Inflammatory macrophage treated with lipopolysaccharide for 4 hours (primary cell): ENCODE measurements around the gene ETV3.

ENCODE experiments used
- DNase-seq: peaks from one replicate; pipeline ENCODE4 v3.0.0-alpha.2; 2020

ETV3 gene

GRCh38 chr1:157158967-157159366, 20.8 kb upstream of the ETV3 start:
- no peak for DNase-seq

DNA sequence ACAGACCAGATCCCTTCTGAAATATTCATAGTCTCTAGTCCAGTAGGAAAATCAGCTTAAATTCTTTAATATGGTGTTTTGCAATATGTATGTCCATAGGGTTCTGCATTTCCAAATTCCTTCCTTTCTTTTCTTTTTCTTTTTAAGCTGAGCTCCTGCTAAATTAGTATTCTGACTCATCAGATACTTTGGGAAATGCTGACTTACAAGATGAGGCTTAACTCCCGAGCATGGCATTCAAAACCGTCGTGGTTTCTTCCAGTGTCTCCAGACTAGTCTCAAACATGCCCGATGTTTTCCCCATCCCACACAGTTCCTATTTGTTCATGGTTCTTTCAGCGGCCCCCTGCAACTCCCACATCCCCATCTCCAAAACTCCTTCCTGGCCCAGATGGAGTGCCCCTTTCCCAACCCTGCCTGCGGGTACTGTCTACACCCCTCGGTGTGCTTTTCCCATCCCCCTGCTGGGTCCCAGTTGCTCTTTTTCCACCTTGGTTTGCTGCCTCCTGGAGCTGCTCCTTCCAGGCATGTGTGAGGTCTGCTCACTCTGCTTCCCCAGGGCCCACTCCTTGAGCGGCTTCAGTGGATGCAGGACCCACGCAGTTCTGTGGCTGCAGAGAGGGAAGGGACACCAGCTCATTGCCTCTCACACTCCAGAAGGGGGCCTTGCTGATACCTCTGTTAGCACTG, 19.5 kb upstream of the ETV3 start:
- DNase-seq, result peak; percentile 22

DNA sequence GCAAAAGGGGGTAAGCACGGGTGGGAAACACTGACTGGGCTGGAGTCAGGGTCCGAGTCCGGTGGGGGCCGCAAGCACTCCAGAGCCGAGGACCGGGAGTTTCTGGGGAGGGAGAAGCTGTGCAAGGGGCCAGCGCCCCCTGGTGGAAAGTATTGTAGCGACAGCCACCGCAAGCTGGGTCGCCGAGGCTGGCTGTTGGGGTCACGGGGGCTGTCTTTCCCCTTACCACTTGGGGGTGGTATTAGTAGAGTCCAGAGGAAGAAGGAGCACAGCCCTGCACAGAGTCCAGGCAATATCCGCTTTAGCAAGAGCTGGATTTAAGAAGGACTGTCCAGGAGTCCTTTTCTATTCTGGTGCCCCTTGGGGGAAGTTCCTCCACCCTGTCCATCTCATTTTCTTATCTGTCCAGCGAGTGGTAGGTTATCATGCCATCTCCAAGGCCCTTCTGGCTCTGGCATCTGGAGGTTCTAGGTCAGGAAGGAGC, 17.9 kb upstream of the ETV3 start:
- DNase-seq, result peak; percentile 65

GRCh38 chr1:157155658-157156057, 17.5 kb upstream of the ETV3 start:
- no peak for DNase-seq

DNA sequence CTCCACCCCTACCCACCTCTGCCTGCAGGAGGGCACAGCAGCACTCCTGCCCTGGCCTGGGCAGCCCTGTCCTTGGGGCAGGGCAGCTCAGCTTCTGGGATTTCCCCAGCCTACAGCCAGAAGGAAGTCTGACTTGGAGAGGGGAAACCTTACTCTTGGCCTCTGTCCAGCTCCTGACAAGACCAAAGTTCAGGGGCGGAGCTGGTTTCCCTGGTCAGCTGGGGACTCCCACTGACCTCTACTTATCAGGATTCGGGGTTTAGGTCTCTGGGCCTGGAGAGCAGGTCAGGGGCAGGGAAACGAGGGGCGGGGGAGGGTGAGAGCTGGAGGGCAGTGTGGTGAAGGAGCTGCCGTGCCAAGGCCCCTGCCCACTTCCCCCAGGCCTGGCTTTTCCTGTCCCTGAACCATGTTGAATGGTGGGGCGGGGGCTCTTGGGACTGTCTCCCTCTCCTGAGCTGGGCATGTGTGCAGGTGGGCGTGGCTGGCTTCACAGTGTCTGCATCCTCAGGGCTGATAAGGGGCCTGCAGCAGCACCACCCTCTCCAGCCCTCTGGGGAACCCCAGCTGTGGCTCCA, 16.8 kb upstream of the ETV3 start:
- peak; percentile 93 for DNase-seq

DNA sequence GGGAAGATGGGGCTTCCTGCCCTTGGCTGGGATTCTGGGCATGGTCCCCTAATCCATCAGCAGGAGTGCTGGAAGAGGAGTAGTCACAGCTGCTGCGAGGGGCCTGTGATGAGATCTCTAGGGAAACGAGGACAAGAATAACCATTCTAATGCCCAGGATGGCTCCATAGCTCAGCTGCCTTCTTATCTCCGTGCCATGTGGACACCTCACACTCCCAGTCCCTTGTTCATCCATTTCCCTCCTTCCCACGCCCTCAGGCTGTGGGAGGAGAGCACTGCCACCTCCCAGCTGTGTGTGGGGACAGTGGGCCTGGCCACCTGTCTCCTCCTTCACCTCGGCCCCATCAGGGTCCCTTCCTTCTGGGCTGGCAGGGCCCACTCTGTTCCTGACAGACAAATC, 16.1 kb upstream of the ETV3 start:
- DNase-seq, result no peak

DNA sequence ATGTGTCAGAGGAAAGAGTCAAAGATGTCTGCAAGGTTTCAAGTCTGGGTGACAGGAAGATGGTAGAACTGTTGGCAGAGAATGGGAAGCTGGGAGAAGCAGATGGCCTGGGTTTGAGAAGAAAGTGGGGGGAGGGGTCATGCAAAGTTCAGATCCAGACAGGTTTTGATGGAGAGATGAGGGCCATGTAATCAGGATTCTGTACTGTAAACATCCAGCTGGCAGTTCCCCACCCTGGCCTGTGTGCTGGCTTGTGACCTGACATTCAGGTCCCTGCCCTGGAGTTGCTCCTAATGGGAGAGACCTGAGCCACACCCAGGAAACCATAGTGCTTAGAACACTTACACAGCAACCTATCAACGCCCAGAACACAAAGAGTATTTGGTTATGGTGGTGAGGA, 15.6 kb upstream of the ETV3 start:
- no peak for DNase-seq

DNA sequence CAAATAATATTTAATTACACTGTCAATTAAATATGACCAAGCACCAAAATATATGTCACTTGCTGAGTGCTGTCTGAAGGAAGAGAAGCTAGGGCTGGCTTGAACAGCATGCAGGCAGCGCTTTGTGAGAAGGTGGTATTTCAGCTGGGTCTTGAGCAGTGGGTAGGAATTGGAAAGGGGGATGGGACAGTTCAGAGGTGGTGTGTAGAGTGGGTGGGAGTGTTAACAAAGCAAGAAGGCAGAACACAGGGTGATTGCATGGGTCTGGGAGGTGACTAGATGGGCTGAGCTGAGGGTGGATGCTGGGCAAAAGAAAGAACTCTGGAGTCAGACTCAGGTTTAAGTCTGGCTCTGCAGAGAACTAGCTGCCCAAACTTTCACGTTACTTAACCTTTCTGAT, 14.3 kb upstream of the ETV3 start:
- no peak for DNase-seq

DNA sequence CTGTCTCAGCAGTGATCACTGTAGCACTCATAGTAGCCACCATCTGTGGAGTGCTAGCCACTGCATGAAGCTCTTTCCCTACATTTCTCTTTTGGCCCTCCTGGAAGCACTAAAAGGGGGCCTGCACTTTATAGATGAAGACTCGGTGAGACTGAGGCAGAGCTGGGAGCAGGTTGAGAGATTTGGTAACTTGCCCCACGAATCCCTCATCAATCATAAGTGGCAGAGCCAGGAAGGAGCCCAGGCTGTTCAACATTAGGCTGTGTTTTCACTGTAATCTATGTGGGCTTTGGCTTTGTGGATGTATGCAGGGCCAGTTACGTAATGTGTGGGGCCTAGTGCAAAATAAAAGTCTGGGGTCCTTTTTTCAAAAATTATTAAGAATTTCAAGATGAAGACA, 13.3 kb upstream of the ETV3 start:
- no peak for DNase-seq

- DNase-seq, result no peak
These were observed 12.9 kb upstream of the ETV3 start for GRCh38 chr1:157151073-157151472.

GRCh38 chr1:157150631-157151030, 12.4 kb upstream of the ETV3 start:
- DNase-seq, result no peak

- peak; percentile 70 for DNase-seq
These were observed 9.9 kb upstream of the ETV3 start for GRCh38 chr1:157147906-157148700.

- no peak for DNase-seq
These were observed 8.8 kb upstream of the ETV3 start for GRCh38 chr1:157147037-157147436.

- no peak for DNase-seq
These were observed 8.0 kb upstream of the ETV3 start for GRCh38 chr1:157146244-157146643.

DNA sequence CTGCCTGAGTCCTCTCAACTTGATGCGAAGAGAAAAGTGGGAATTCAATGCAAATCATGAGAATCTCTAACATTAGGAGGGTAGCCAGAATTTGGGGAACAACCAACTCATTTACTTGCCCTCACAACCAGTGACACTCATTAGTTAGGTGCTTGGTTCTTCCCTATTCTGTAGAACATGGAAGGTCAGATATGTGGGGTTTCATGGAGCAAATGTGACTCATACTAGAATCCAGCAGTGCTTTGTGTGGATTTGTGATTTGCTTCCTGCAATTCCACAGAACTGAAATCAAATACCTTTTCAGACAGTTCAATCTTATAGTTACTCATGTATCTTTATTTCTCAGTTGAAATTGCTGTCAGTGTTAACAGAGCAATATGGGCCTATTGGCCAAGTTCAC, 6.9 kb upstream of the ETV3 start:
- peak; percentile 38 for DNase-seq

DNA sequence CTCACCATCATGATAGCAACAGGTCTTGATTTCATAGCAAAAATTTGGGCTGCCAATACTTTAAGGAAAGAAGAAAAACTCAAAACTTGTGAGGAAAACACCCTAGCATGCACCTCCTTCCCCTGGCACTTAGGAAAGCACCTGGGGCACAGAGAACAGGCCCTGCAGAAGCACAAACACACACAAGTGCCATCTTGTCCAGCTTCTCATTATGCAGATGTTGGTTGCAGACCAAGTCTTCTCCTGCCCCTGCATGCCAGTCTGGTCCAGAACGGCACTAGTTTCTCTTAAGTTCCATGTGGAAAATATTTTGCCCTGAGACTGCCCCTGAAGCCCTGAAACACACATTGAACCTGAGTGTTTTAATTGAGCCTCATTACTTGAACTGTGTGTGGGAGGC, 6.3 kb upstream of the ETV3 start:
- DNase-seq, result no peak

- no peak for DNase-seq
These were observed 4.7 kb upstream of the ETV3 start for GRCh38 chr1:157142765-157143423.

GRCh38 chr1:157142201-157142600, 4.0 kb upstream of the ETV3 start:
- peak; percentile 78 for DNase-seq

DNA sequence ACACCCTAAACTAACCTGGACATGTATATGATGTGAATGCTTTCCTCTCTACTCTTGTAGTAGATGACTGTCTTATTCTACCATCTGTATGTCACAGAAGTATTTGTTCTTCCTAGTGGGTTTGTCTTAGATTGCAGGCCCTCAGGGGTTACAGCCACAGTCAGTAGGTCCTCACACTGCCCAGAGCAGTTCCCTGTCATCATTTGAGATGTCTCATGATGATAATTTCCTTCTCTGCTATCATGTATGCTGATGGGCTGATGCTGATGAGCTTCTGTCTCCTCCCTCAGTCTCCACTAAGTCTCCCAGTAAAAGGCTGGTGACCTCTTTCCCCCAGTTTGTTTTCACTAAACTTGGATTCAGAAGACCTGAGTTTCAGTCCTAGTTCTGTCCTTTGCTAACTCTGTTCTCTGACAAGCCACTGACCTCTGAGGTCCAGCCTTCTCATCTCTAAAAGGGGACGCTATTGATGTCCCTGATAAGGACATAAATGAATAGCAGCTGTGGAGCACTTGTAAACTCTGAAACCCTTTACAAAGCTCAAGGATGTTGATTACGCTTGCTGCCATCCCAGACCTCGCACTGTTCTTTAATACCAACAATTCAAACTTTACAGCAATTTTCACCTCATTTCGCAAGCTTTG, 3.1 kb upstream of the ETV3 start:
- DNase-seq, result peak; percentile 41

DNA sequence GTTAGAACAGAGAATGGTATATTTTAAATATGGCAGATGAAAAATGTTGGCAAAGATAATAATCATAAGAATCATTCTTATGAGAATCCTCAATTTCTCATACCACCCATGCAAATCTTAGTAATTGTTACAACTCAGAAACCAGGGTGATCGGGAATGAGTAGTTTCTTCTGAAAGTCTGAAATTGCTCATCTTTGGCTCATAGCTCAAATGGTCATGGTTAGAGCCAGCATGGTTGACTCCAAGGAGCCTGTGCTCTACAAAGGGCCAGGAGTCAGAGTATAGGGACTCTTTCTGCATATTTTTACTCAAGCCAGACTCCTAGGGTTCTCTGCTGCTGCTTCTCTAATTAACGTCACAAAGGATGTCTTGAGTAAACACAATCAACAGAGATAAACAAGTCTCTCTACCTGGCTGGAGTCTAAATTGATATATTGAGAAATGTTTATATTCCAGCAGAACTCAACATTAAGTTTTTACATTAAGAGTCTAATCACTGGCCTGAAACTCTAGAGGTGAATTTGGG, 1.9 kb upstream of the ETV3 start:
- DNase-seq, result peak; percentile 15

DNA sequence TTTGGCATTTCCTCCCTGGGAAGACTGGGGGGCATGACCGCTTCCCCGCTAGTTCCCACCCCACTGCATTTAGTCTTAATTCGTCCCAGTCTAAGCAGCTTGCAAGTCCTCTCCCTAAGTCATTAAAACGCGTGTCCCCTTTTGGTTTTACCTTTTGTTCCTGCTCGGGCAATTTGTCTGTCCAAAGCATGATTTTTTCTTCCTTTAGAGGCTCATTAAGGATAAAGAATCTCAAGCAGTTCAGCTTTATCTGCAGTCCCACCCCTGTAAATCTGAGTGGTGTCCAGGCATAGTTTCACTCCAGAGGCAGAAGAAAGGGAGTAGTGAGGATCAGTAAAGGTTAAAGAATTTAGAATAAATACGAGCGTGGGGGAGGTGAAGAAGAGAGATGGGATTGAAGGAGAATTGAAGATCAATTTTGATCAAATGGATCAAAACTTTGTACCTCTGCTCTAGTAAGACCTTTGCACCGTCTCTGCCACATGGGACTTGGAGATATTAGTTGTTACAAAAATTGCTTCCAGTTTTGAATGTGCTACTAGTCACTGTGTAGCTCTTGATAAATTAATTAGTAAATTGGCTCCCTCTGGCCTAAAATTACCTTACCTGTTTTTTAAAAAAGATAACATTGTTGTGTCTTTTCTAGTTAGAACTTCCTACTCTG, 989 bp upstream of the ETV3 start:
- DNase-seq, result no peak
